HG03354 (cell line): ENCODE results near the gene APPL2.

ENCODE experiments used
- ATAC-seq: cut with Tn5 transposase; IDR thresholded peaks from one replicate; pipeline ENCODE4 v1.9.1; 2021; ENCODE audit warnings: mild to moderate bottlenecking; ENCODE audit not compliant: unreplicated experiment, poor library complexity, severe bottlenecking

APPL2 gene

GRCh38 chr12:105225505-105226015, 10.4 kb downstream of the APPL2 start:
- no peak for ATAC-seq

- ATAC-seq: no peak
Measured at GRCh38 chr12:105224399-105224798, 11.6 kb downstream of the APPL2 start.

GRCh38 chr12:105223884-105224283, 12.1 kb downstream of the APPL2 start:
- ATAC-seq: no peak

DNA sequence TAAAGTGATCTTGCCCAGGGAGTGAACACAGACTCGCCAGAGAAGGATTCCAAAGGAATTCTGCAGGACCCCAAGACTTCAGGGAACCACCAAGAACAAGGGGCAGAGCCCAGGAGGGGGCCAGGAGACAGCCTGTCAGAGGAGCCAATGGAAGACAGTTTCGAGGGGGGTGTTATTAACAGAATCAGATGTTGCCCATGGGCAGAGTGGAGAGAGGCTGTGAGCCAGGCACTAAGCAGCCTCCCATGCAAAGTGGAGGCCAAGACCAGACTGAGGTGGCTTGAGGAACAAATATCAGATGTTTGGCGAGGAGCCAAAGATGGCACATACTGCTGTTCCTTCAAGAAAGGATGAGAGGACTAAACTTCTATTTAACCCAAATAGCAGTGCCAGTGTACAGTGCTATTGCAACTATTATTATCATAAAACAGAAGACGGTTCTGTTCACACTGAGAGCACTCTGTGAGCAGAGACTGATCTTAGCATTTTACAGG, 12.6 kb downstream of the APPL2 start:
- ATAC-seq: no peak

DNA sequence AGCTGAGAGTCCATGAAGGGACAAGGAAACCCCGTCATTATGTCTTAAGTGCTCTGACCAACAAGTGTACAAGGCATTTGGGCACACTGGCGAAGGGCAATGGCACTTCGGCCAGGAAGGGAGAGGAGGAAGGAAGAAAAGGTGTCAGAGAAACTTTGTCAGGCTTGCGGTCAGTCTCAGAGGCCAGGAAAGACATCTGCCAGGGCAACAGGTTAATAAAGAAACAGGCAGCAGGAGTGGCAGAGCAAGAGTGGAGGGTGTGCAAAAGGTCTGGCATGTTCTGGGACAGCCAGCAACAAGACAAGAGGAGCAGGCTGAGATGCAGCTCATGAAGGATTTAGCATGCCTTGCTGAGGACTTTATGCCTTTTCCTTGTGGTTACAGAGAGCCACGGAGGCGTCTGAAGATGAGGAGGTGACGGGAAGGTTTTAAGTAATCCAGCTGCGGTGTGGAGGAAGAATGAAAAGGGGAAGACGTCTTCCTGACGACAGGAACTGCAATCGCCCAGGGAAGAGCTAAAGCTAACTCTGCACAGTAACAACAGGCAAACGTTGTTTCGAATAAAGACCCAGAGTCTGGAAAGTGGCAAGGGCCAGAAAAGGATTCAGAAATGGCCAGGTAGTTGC, 13.1 kb downstream of the APPL2 start:
- ATAC-seq: no peak

DNA sequence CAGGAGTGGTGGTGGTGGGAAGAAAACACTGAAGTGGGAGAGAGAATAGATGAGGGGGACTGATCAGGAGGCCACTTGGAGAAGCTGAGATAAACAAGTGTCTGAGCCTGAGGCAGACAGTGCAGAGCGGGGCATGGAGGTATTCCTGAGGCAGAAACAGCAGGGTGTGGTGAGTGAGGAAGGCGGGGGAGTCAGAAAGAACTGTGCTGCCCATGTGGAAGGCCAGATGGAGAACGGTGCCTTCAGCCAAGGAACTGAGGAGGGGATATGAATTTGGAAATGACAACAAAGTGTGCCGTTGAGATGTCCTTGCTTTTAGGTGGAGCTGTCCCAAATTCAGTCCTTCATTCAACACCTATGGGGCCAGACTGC, 13.7 kb downstream of the APPL2 start:
- ATAC-seq: no peak

DNA sequence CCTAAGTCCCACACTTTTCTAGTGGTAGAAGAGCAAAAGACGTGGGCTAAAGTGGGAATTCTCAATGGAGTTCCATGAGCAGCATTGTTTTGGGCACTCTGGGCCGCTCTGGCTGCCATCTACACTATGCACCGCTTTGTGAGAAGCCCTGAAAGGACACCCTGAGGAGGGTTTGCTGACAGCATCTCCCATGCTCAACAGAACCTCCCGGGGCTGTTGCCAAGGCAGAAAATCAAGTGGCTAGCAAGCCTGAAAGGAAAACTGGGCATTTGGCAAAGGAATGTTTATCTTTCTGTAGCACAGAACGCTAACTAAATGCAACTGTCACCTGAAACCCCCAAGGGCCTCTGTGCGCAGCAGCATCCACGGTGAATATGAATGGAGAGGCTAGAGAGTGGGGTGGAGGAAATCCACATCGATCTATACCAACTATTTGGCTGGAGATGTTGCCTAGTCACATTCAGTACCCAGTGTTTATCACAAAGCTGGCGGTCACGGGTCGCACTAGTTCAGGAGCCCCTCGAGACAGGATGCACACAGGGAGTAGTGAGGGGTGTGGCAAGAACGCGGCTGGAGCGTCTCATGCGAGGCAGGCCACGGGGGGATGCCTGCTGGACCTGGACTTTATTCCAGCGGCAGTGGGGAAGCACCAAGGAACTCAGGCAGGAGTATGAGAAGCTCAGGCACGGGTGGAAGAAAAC, 14.2 kb downstream of the APPL2 start:
- no peak for ATAC-seq

DNA sequence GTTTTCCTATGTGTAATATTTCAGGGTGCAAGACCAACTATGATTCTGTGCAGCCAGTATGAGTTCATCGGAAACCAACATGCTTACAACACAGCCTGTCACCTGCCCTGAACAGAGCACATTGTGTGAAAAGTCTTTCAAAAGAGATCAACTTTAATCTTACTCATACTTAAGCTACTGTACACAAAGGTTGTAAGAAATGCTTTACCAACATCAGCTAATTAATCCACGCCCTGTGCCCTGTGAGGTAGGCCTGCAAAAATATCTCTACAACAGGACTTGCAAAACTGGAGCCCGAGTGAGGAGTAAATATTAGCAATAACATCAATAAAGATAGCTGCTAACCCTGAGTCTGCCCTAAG, 15.1 kb downstream of the APPL2 start:
- ATAC-seq: no peak

GRCh38 chr12:105220150-105220928, 15.6 kb downstream of the APPL2 start:
- no peak for ATAC-seq

DNA sequence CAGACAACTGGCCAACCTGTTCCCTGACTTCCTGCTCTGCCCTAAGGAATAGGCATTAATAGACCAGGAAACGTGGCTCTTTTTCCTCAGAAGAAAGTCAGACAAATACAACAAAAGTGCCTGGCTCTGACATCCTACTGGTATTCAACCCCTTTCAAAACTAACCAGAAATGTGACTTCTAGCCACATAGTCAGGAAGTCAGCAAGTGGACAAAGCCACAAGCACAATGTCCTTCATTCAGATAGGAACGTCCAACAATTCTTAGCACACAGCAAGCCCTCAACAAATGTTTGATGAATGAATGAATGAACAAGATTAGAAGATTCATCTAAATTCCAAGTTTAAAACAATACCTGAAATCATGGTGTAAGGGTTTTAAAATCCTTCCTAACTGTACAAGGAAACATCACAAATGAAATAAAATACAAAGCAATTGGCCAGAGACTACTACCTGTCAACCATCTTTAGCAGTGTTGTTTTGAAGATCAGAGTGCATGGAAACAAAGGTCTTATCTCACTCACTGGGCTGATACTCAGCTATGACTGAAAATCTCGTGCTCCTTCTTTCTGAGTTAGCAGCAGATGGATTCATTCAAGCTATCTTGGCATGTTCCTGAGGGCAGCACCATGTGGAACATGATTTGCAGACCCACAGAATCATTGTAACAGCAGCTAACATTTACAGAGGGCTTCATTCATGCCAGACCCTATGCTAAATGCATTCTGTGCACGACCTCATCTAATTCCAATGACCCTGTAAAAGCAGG, 16.5 kb downstream of the APPL2 start:
- no peak for ATAC-seq

DNA sequence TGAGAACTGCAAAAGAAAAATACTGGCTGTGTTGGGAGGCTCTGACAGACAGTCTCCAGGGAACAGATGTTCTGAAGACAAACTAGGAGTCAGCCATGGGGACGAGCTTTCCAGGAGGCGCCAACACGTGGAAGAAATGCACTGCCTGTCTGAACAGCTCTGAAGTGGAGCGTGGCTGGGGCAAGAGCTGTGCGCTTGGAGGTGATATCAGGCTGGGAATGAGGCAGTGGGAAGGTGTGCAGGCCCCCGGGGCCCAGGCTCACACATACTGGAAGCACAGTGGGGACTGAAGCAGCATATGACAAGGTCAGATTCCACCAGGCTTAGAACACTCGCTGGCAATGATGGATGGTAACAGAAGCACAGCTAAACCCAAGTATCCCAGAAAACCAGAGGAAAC, 17.5 kb downstream of the APPL2 start:
- ATAC-seq: no peak

- no peak for ATAC-seq
Measured at GRCh38 chr12:105214670-105215375, 21.2 kb downstream of the APPL2 start.

GRCh38 chr12:105214148-105214547, 21.8 kb downstream of the APPL2 start:
- ATAC-seq: no peak

- no peak for ATAC-seq
Measured at GRCh38 chr12:105212438-105212837, 23.5 kb downstream of the APPL2 start.

DNA sequence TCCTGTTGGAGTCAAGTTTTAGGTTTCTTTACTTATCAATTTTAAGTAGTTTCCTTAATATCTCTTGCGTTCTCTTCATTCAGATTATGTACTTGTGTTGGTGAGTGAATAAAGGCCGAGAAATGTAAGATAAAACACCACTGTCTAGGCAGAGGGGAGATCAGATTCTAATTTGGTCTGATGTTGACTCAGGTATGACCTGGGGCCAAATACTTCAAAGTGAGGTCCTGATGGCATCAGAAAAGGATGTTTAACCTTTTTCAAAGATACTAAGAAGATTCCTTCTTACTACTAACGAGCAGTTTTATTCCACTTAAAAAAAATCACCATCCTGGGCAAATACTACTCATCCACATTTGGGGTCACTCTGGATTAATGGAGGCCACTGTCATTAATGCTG, 26.9 kb downstream of the APPL2 start:
- ATAC-seq: no peak

GRCh38 chr12:105206686-105207374, 29.1 kb downstream of the APPL2 start:
- ATAC-seq: no peak

GRCh38 chr12:105205322-105206048, 30.5 kb downstream of the APPL2 start:
- no peak for ATAC-seq

DNA sequence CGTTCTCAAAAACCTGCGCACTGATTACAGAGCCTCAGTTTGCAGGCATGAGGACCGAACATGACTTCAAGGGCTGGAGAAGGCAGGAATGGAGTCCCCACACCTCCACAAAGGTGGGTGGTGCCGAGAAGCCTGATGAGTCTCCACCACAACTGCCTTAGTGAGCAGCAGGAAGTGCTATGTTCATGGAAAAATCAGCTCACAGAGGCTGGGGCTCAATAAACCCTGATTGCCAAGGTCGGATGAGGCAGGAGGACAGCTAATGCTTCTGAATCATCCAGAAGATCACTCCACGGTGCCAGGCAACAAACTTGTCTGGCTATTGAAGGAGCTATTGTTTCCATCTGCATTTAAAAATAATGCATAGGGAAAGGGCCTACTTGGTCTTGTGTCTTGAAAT, 31.1 kb downstream of the APPL2 start:
- ATAC-seq: no peak
